Mammary epithelial cell (primary cell): ENCODE measurements around the gene NTN1.

Source experiments
- EZH2 ChIP-seq: IDR thresholded peaks from 2 replicates; pipeline ENCODE4 v1.6.1; 2012; ENCODE audit warnings: low read length, inconsistent platforms, borderline replicate concordance
- TF ChIP-seq, protein P1 (sequence below), 2 donors: IDR thresholded peaks in 1 of 2; conservative IDR thresholded peaks in 1 of 2; 2 replicates each; pipeline ENCODE4 v1.5.1; 2011 to 2012; ENCODE audit warnings: inconsistent platforms in 2 of 2, low read length in 2 of 2, mild to moderate bottlenecking in 2 of 2, control low read depth in 1 of 2, low read depth in 1 of 2; ENCODE audit not compliant: insufficient read depth in 1 of 2; ENCODE audit errors: extremely low read depth in 1 of 2

DNA sequence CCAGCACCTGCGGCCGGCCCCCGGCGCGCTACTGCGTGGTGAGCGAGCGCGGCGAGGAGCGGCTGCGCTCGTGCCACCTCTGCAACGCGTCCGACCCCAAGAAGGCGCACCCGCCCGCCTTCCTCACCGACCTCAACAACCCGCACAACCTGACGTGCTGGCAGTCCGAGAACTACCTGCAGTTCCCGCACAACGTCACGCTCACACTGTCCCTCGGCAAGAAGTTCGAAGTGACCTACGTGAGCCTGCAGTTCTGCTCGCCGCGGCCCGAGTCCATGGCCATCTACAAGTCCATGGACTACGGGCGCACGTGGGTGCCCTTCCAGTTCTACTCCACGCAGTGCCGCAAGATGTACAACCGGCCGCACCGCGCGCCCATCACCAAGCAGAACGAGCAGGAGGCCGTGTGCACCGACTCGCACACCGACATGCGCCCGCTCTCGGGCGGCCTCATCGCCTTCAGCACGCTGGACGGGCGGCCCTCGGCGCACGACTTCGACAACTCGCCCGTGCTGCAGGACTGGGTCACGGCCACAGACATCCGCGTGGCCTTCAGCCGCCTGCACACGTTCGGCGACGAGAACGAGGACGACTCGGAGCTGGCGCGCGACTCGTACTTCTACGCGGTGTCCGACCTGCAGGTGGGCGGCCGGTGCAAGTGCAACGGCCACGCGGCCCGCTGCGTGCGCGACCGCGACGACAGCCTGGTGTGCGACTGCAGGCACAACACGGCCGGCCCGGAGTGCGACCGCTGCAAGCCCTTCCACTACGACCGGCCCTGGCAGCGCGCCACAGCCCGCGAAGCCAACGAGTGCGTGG is 1.5 kb downstream of the NTN1 start:
- TF ChIP-seq, protein P1, sequence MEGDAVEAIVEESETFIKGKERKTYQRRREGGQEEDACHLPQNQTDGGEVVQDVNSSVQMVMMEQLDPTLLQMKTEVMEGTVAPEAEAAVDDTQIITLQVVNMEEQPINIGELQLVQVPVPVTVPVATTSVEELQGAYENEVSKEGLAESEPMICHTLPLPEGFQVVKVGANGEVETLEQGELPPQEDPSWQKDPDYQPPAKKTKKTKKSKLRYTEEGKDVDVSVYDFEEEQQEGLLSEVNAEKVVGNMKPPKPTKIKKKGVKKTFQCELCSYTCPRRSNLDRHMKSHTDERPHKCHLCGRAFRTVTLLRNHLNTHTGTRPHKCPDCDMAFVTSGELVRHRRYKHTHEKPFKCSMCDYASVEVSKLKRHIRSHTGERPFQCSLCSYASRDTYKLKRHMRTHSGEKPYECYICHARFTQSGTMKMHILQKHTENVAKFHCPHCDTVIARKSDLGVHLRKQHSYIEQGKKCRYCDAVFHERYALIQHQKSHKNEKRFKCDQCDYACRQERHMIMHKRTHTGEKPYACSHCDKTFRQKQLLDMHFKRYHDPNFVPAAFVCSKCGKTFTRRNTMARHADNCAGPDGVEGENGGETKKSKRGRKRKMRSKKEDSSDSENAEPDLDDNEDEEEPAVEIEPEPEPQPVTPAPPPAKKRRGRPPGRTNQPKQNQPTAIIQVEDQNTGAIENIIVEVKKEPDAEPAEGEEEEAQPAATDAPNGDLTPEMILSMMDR (conservative IDR thresholded peaks at IDR 0.05 in 1 of 2, IDR thresholded peaks at IDR 0.05 in 1 of 2; ENCODE audit: extremely low read depth in 1 of 2, insufficient read depth in 1 of 2, low read depth in 1 of 2, low read length in 2 of 2) = no peak
- TF ChIP-seq EZH2 = no peak
